ENCODE results near the gene C2orf68. TPM values are rescaled to one million over a fixed set of nuclear protein-coding genes. Genes with fewer than 3 reads are reported as not detected.

The C2orf68 gene
- total and polyA plus RNA-seq, 2 of the 13 experiments (the other 11 are each of a cell fraction or from before 2014, with no cell fraction given): 47.1 to 77.4 TPM

- TF ChIP-seq ZNF570 (CRISPR knock-in tag; IDR thresholded peaks at IDR 0.05; ENCODE audit: borderline replicate concordance) (no peak), ZNF512 (CRISPR knock-in tag; IDR thresholded peaks at IDR 0.05) (no peak), ZNF143 (CRISPR knock-in tag; IDR thresholded peaks at IDR 0.05) (peak; percentile 72), IKZF1 (IDR thresholded peaks at IDR 0.05) (no peak), ZNF816 (CRISPR knock-in tag; IDR thresholded peaks at IDR 0.05; ENCODE audit: borderline replicate concordance) (no peak; the same call in 1 of the 2 replicates), CTCF (CRISPR knock-in tag; IDR thresholded peaks at IDR 0.05) (no peak), DRAP1 (CRISPR knock-in tag; IDR thresholded peaks at IDR 0.05) (peak; percentile 76), SP1 (IDR thresholded peaks at IDR 0.05) (no peak), SP1 (CRISPR knock-in tag; IDR thresholded peaks at IDR 0.05) (peak; percentile 30; the same call in 1 of the 2 replicates), HMGXB3 (CRISPR knock-in tag; IDR thresholded peaks at IDR 0.05; ENCODE audit: borderline replicate concordance) (peak; percentile 32; the same call in 1 of the 2 replicates), KDM4B (CRISPR knock-in tag; IDR thresholded peaks at IDR 0.05) (peak; percentile 14; the same call in 1 of the 2 replicates), ZNF720 (CRISPR knock-in tag; IDR thresholded peaks at IDR 0.05) (no peak), ZC3H13 (CRISPR knock-in tag; IDR thresholded peaks at IDR 0.05) (peak; percentile 93), ZNF704 (CRISPR knock-in tag; IDR thresholded peaks at IDR 0.05; ENCODE audit: borderline replicate concordance) (no peak)
- TF ChIP-seq, protein P1, sequence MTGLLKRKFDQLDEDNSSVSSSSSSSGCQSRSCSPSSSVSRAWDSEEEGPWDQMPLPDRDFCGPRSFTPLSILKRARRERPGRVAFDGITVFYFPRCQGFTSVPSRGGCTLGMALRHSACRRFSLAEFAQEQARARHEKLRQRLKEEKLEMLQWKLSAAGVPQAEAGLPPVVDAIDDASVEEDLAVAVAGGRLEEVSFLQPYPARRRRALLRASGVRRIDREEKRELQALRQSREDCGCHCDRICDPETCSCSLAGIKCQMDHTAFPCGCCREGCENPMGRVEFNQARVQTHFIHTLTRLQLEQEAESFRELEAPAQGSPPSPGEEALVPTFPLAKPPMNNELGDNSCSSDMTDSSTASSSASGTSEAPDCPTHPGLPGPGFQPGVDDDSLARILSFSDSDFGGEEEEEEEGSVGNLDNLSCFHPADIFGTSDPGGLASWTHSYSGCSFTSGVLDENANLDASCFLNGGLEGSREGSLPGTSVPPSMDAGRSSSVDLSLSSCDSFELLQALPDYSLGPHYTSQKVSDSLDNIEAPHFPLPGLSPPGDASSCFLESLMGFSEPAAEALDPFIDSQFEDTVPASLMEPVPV (CRISPR knock-in tag; IDR thresholded peaks at IDR 0.05): 0 out of 2 replicates have a peak, but pooled peaks have one; percentile 37
- TF ChIP-seq, protein P2, sequence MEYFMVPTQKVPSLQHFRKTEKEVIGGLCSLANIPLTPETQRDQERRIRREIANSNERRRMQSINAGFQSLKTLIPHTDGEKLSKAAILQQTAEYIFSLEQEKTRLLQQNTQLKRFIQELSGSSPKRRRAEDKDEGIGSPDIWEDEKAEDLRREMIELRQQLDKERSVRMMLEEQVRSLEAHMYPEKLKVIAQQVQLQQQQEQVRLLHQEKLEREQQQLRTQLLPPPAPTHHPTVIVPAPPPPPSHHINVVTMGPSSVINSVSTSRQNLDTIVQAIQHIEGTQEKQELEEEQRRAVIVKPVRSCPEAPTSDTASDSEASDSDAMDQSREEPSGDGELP (IDR thresholded peaks at IDR 0.05; ENCODE audit: borderline replicate concordance, low read depth): peak; percentile 9; the same call in 1 of the 2 replicates
Observed at GRCh38 chr2:85611705-85612587, at the start of gene C2orf68 (continued).
